H1 (cell line): Measurements from ENCODE around the gene ZNF609.

ENCODE experiments used
- ASH2L ChIP-seq: fragments of 200-600, 300-600 bp; sonication (generic); IDR thresholded peaks from one replicate; pipeline ENCODE4 v1.7.1; 2017; ENCODE audit warnings: low read length
- ATF2 ChIP-seq: IDR thresholded peaks from 2 replicates; pipeline ENCODE4 v1.6.1; 2012; ENCODE audit warnings: low read length, inconsistent platforms
- EZH2 ChIP-seq: fragments of 200-600 bp; sonication (generic); IDR thresholded peaks from 2 replicates; pipeline ENCODE4 v1.7.1; 2012; ENCODE audit warnings: low read depth, mild to moderate bottlenecking, moderate library complexity, low read length, inconsistent platforms; ENCODE audit not compliant: severe bottlenecking
- HDAC2 ChIP-seq, 2 experiments: fragments of 300-600 bp in 1 of 2; sonication (generic) in 1 of 2; IDR thresholded peaks; 2 replicates each; pipeline ENCODE4 v1.6.1; 2011 to 2012; ENCODE audit warnings: low read depth in 2 of 2, low read length in 2 of 2, mild to moderate bottlenecking in 2 of 2, moderate library complexity in 2 of 2, borderline replicate concordance in 1 of 2, inconsistent platforms in 1 of 2
- MAFK ChIP-seq: IDR thresholded peaks from 2 replicates; pipeline ENCODE4 v1.6.1; 2012; ENCODE audit warnings: low read depth, mild to moderate bottlenecking, improper control_type of control experiment, low read length
- NRF1 ChIP-seq: IDR thresholded peaks from 2 replicates; pipeline ENCODE4 v1.6.1; 2011; ENCODE audit warnings: mild to moderate bottlenecking, low read depth, low read length, improper control_type of control experiment
- PHF8 ChIP-seq: fragments of 200-600 bp; sonication (generic); conservative IDR thresholded peaks from 2 replicates; pipeline ENCODE4 v1.7.1; 2012; ENCODE audit warnings: low read depth, mild to moderate bottlenecking, inconsistent platforms, low read length, moderate library complexity
- POLR2A ChIP-seq, 2 experiments: IDR thresholded peaks; 1 replicate in 1 of 2; 2 replicates in 1 of 2; pipeline ENCODE4 v1.6.1; 2011; ENCODE audit warnings: low read depth in 2 of 2, low read length in 2 of 2, mild to moderate bottlenecking in 2 of 2; ENCODE audit errors: control extremely low read depth in 1 of 2
- RXRA ChIP-seq: IDR thresholded peaks from 2 replicates; pipeline ENCODE4 v1.6.1; 2011; ENCODE audit warnings: low read depth, mild to moderate bottlenecking, low read length, moderate library complexity; ENCODE audit not compliant: insufficient read depth
- TAF7 ChIP-seq: optimal IDR thresholded peaks from 2 replicates; pipeline ENCODE3; 2011; ENCODE audit warnings: low read depth, mild to moderate bottlenecking, inconsistent platforms, low read length, moderate library complexity, borderline replicate concordance
- TEAD4 ChIP-seq: IDR thresholded peaks from 2 replicates; pipeline ENCODE4 v1.6.1; 2012; ENCODE audit warnings: low read depth, low read length, inconsistent platforms, mixed read lengths
- YY1 ChIP-seq: IDR thresholded peaks from 2 replicates; pipeline ENCODE4 v1.6.1; 2011; ENCODE audit warnings: low read depth, mild to moderate bottlenecking, low read length
- TF ChIP-seq, protein P1 (sequence below), 3 experiments: IDR thresholded peaks; 1 replicate in 2 of 3; 2 replicates in 1 of 3; pipeline versions ENCODE4 v1.5.1 to v1.6.1; 2011; ENCODE audit warnings: low read length in 3 of 3, mild to moderate bottlenecking in 3 of 3, inconsistent platforms in 2 of 3, low read depth in 1 of 3, moderate library complexity in 1 of 3; ENCODE audit not compliant: insufficient read depth in 1 of 3; ENCODE audit errors: control extremely low read depth in 1 of 3

- TF ChIP-seq HDAC2 (IDR thresholded peaks at IDR 0.05; ENCODE audit: borderline replicate concordance in 1 of 2, low read depth in 2 of 2, low read length in 2 of 2) = no peak
- no peak for TF ChIP-seq PHF8
- no peak for TF ChIP-seq POLR2A (IDR thresholded peaks at IDR 0.05; ENCODE audit: control extremely low read depth in 1 of 2, low read depth in 2 of 2, low read length in 2 of 2)
- no peak for TF ChIP-seq YY1
- TF ChIP-seq, protein P1, sequence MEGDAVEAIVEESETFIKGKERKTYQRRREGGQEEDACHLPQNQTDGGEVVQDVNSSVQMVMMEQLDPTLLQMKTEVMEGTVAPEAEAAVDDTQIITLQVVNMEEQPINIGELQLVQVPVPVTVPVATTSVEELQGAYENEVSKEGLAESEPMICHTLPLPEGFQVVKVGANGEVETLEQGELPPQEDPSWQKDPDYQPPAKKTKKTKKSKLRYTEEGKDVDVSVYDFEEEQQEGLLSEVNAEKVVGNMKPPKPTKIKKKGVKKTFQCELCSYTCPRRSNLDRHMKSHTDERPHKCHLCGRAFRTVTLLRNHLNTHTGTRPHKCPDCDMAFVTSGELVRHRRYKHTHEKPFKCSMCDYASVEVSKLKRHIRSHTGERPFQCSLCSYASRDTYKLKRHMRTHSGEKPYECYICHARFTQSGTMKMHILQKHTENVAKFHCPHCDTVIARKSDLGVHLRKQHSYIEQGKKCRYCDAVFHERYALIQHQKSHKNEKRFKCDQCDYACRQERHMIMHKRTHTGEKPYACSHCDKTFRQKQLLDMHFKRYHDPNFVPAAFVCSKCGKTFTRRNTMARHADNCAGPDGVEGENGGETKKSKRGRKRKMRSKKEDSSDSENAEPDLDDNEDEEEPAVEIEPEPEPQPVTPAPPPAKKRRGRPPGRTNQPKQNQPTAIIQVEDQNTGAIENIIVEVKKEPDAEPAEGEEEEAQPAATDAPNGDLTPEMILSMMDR (IDR thresholded peaks at IDR 0.05; ENCODE audit: control extremely low read depth in 1 of 3, insufficient read depth in 1 of 3, low read depth in 1 of 3, low read length in 3 of 3) = no peak
- no peak for TF ChIP-seq RXRA
- no peak for TF ChIP-seq TAF7
- no peak for TF ChIP-seq ASH2L
- no peak for TF ChIP-seq ATF2
- no peak for TF ChIP-seq EZH2
- no peak for TF ChIP-seq TEAD4
- no peak for TF ChIP-seq NRF1
- TF ChIP-seq MAFK = no peak
Measured at GRCh38 chr15:64502151-64502550, 41.8 kb downstream of the ZNF609 start.
